HepG2 (cell line): Measurements from ENCODE around the gene TPI1. TPM values are rescaled to one million over a fixed set of nuclear protein-coding genes. Genes with fewer than 3 reads are reported as not detected.

Experiments
- CCDC6 ChIP-seq: sonication (generic); formaldehyde crosslinking; IDR thresholded peaks from 2 replicates; pipeline ENCODE4 v1.8.1; 2022; ENCODE audit warnings: mild to moderate bottlenecking, missing genetic modification reagents, moderate library complexity
- CEBPB ChIP-seq: IDR thresholded peaks from 2 replicates; pipeline ENCODE4 v1.6.1; 2011; ENCODE audit warnings: low read depth, low read length, improper control_type of control experiment, borderline replicate concordance
- CEBPG ChIP-seq: IDR thresholded peaks from 2 replicates; pipeline ENCODE4 v1.6.1; 2016
- CHCHD3 ChIP-seq: sonication (generic); formaldehyde crosslinking; IDR thresholded peaks from 2 replicates; pipeline ENCODE4 v1.8.0; 2022; ENCODE audit warnings: mild to moderate bottlenecking, missing genetic modification reagents, moderate library complexity
- GABPB1 ChIP-seq: IDR thresholded peaks from 2 replicates; pipeline ENCODE4 v1.6.1; 2016; ENCODE audit warnings: mild to moderate bottlenecking, missing genetic modification reagents, moderate library complexity, missing compliant biosample characterization
- GATAD1 ChIP-seq: IDR thresholded peaks from 2 replicates; pipeline ENCODE4 v1.6.1; 2016; ENCODE audit warnings: missing genetic modification reagents, missing compliant biosample characterization
- GMEB1 ChIP-seq: sonication (generic); formaldehyde crosslinking; IDR thresholded peaks from 2 replicates; pipeline ENCODE4 v1.5.1; 2020; ENCODE audit warnings: missing genetic modification reagents, mild to moderate bottlenecking, borderline replicate concordance
- HDAC1 ChIP-seq: sonication (generic); formaldehyde crosslinking; IDR thresholded peaks from 2 replicates; pipeline ENCODE4 v1.5.1; 2020; ENCODE audit warnings: mild to moderate bottlenecking, missing genetic modification reagents
- HIVEP1 ChIP-seq: sonication (generic); formaldehyde crosslinking; IDR thresholded peaks from 2 replicates; pipeline ENCODE4 v1.4.0; 2020; ENCODE audit warnings: mild to moderate bottlenecking, missing genetic modification reagents
- IKZF1 ChIP-seq: fragments of 450-650 bp; IDR thresholded peaks from 2 replicates; pipeline ENCODE4 v1.7.1; 2016
- IRF2 ChIP-seq: IDR thresholded peaks from 2 replicates; pipeline ENCODE4 v1.6.1; 2018; ENCODE audit warnings: missing genetic modification reagents, missing compliant biosample characterization
- JUND ChIP-seq: sonication (generic); formaldehyde crosslinking; IDR thresholded peaks from 2 replicates; pipeline ENCODE4 v1.8.0; 2022; ENCODE audit warnings: mild to moderate bottlenecking, missing genetic modification reagents
- MXD3 ChIP-seq: IDR thresholded peaks from 2 replicates; pipeline ENCODE4 v1.6.1; 2016; ENCODE audit warnings: mild to moderate bottlenecking, missing biosample characterization, missing genetic modification reagents
- MXI1 ChIP-seq: IDR thresholded peaks from 3 replicates; pipeline ENCODE4 v1.6.1; 2012; ENCODE audit warnings: low read depth, low read length, inconsistent platforms, borderline replicate concordance
- NFIB ChIP-seq: sonication (generic); formaldehyde crosslinking; IDR thresholded peaks from 2 replicates; pipeline ENCODE4 v1.9.0; 2021; ENCODE audit warnings: missing genetic modification reagents, mild to moderate bottlenecking, borderline replicate concordance
- SETDB1 ChIP-seq: sonication (generic); formaldehyde crosslinking; IDR thresholded peaks from 2 replicates; pipeline ENCODE4 v1.5.1; 2020; ENCODE audit warnings: missing genetic modification reagents, mild to moderate bottlenecking, borderline replicate concordance
- SKI ChIP-seq: fragments of 450-650 bp; IDR thresholded peaks from one replicate; pipeline ENCODE4 v1.6.1; 2018; ENCODE audit warnings: mild to moderate bottlenecking; ENCODE audit not compliant: partially characterized antibody
- SP4 ChIP-seq: sonication (generic); formaldehyde crosslinking; IDR thresholded peaks from 2 replicates; pipeline ENCODE4 v1.8.1; 2023; ENCODE audit warnings: mild to moderate bottlenecking, missing genetic modification reagents
- ZNF18 ChIP-seq: sonication (generic); formaldehyde crosslinking; IDR thresholded peaks from 2 replicates; pipeline ENCODE4 v1.8.0; 2022; ENCODE audit warnings: mild to moderate bottlenecking, missing genetic modification reagents; ENCODE audit not compliant: insufficient replicate concordance
- ZNF350 ChIP-seq: sonication (generic); formaldehyde crosslinking; IDR thresholded peaks from 2 replicates; pipeline ENCODE4 v1.4.0; 2020; ENCODE audit warnings: mild to moderate bottlenecking, low read depth, missing genetic modification reagents, borderline replicate concordance
- ZNF75D ChIP-seq: sonication (generic); formaldehyde crosslinking; IDR thresholded peaks from 2 replicates; pipeline ENCODE4 v1.8.1; 2023; ENCODE audit warnings: missing genetic modification reagents, mild to moderate bottlenecking, borderline replicate concordance
- polyA plus RNA-seq, 8 experiments: library from polyadenylated mRNA; depleted of rRNA in 3 of 8; stranded (reverse) in 7 of 8; unstranded in 1 of 8; fragments of >200 nt; fragmentation: Illumina TruSeq in 4 of 8; extraction: Trizol in 4 of 8; gene quantifications; 2 replicates each; pipeline versions ENCODE4 v1.2.1 to v1.2.3, GENCODE V29; 2011 to 2016; ENCODE audit warnings: low read depth in 4 of 8, missing spikeins in 1 of 8, mixed read lengths in 1 of 8; ENCODE audit not compliant: insufficient read depth in 1 of 8
- total RNA-seq, 5 experiments: library from RNA; depleted of rRNA; stranded (reverse); fragments of >200 nt; fragmentation: Illumina TruSeq; extraction: Trizol; gene quantifications; 2 replicates each; pipeline ENCODE4 v1.2.3, GENCODE V29; 2016; ENCODE audit warnings: low read depth in 1 of 5
- TF ChIP-seq, protein P1 (sequence below): sonication (generic); formaldehyde crosslinking; IDR thresholded peaks from 2 replicates; pipeline ENCODE4 v1.9.0; 2021; ENCODE audit warnings: missing genetic modification reagents, borderline replicate concordance
- TF ChIP-seq, protein P2 (sequence below): sonication (generic); formaldehyde crosslinking; IDR thresholded peaks from 2 replicates; pipeline ENCODE4 v1.5.0; 2020; ENCODE audit warnings: missing genetic modification reagents

Gene TPI1
- total and polyA plus RNA-seq, 2 of the 13 experiments (the other 11 are each of a cell fraction or from before 2014, with no cell fraction given): 945 to 2,535 TPM

GRCh38 chr12:6904280-6905276 lies 37.2 kb downstream of the TPI1 start, which contains the start of gene LRRC23 (continued):
- TF ChIP-seq ZNF18 (CRISPR knock-in tag): peak; percentile 53
- no peak for TF ChIP-seq MXD3
- TF ChIP-seq CEBPB: peak; percentile 54; the same call in 1 of the 2 replicates
- no peak for TF ChIP-seq ZNF75D (CRISPR knock-in tag)
- TF ChIP-seq, protein P1, sequence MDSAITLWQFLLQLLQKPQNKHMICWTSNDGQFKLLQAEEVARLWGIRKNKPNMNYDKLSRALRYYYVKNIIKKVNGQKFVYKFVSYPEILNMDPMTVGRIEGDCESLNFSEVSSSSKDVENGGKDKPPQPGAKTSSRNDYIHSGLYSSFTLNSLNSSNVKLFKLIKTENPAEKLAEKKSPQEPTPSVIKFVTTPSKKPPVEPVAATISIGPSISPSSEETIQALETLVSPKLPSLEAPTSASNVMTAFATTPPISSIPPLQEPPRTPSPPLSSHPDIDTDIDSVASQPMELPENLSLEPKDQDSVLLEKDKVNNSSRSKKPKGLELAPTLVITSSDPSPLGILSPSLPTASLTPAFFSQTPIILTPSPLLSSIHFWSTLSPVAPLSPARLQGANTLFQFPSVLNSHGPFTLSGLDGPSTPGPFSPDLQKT (CRISPR knock-in tag): no peak
- TF ChIP-seq SKI: no peak
- 0 out of 2 replicates have a peak, but pooled peaks have one; percentile 23 for TF ChIP-seq JUND
- no peak for TF ChIP-seq IKZF1
- no peak for TF ChIP-seq HIVEP1 (CRISPR knock-in tag)
- 0 out of 2 replicates have a peak, but pooled peaks have one; percentile 20 for TF ChIP-seq CCDC6 (CRISPR knock-in tag)
- no peak for TF ChIP-seq SETDB1 (CRISPR knock-in tag)
- TF ChIP-seq NFIB (CRISPR knock-in tag): no peak
- TF ChIP-seq SP4 (CRISPR knock-in tag): peak; percentile 91
- peak; percentile 67; the same call in 1 of the 2 replicates for TF ChIP-seq GMEB1 (CRISPR knock-in tag)
- peak; percentile 39; the same call in 1 of the 2 replicates for TF ChIP-seq ZNF350 (CRISPR knock-in tag)
- 0 out of 2 replicates have a peak, but pooled peaks have one; percentile 43 for TF ChIP-seq HDAC1 (CRISPR knock-in tag)
- 0 out of 2 replicates have a peak, but pooled peaks have one; percentile 16 for TF ChIP-seq GATAD1 (CRISPR knock-in tag)
- TF ChIP-seq, protein P2, sequence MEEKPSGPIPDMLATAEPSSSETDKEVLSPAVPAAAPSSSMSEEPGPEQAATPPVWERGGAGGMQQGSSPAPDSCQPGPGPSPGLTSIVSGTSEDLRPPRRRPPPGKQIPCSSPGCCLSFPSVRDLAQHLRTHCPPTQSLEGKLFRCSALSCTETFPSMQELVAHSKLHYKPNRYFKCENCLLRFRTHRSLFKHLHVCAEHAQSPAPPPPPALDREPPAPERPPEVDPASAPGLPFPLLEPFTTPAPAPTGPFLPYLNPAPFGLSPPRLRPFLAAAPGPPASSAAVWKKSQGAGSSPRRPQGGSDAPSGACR (CRISPR knock-in tag): no peak
- no peak for TF ChIP-seq IRF2
- peak; percentile 42; the same call in 1 of the 2 replicates for TF ChIP-seq GABPB1 (CRISPR knock-in tag)
- no peak for TF ChIP-seq CHCHD3 (CRISPR knock-in tag)
- peak; percentile 94; the same call in 2 of the 3 replicates for TF ChIP-seq MXI1
- peak; percentile 61 for TF ChIP-seq CEBPG (CRISPR knock-in tag)
